ENCODE measurements around the gene TECPR1. TPM values are rescaled to one million over a fixed set of nuclear protein-coding genes. Genes with fewer than 3 reads are reported as not detected.

TECPR1 gene
- total and polyA plus RNA-seq, 2 donors (not counting 1 experiment from before 2014, with no cell fraction given), result 3.7 to 39.0 TPM

- peaks cover 8% of the 10 kb centered on the region for H3K36me3 ChIP-seq (ENCODE audit: control insufficient read depth, insufficient read depth, low read length)
- no peak overlapping the region for H3K4me3 ChIP-seq (replicated peaks in 1 of 4; ENCODE audit: control extremely low read depth in 1 of 4, insufficient read depth in 1 of 4, low read depth in 3 of 4, low read length in 4 of 4)
- H3K4me2 ChIP-seq (ENCODE audit: extremely low read depth, insufficient read depth, low read length), result no peak overlapping the region
- no peak overlapping the region for H2AFZ ChIP-seq (ENCODE audit: low read length)
- H4K20me1 ChIP-seq (ENCODE audit: control insufficient read depth, extremely low read depth, insufficient read depth, low read length), result no peaks in the 10 kb centered on the region
- H3K9ac ChIP-seq (ENCODE audit: insufficient read depth, low read length), result no peak overlapping the region
- DNase-seq (ENCODE audit: low read depth in 2 of 2), result no peak
- H3K9me3 ChIP-seq (ENCODE audit: control insufficient read depth, insufficient read depth, low read depth, low read length), result no peaks in the 10 kb centered on the region
- no peak for TF ChIP-seq EZH2 (IDR thresholded peaks at IDR 0.05; ENCODE audit: low read length, missing control alignments)
- no peaks in the 10 kb centered on the region for H3K27me3 ChIP-seq (ENCODE audit: control insufficient read depth, insufficient read depth, low read length)
- H3K79me2 ChIP-seq (ENCODE audit: control insufficient read depth, insufficient read depth, low read length), result no peaks in the 10 kb centered on the region
- H3K27ac ChIP-seq (ENCODE audit: insufficient read depth, low read length), result no peak overlapping the region
- no peaks in the 10 kb centered on the region for H3K4me1 ChIP-seq (ENCODE audit: control insufficient read depth, extremely low read depth, insufficient read depth, low read length)
Observed at GRCh38 chr7:98238076-98238475, 14.0 kb downstream of the TECPR1 start.

- no peak for DNase-seq (ENCODE audit: low read depth in 2 of 2)
- no peaks in the 10 kb centered on the region for H3K27me3 ChIP-seq (ENCODE audit: control insufficient read depth, insufficient read depth, low read length)
- no peak overlapping the region for H3K27ac ChIP-seq (ENCODE audit: insufficient read depth, low read length)
- no peak overlapping the region for H3K9ac ChIP-seq (ENCODE audit: insufficient read depth, low read length)
- no peaks in the 10 kb centered on the region for H3K79me2 ChIP-seq (ENCODE audit: control insufficient read depth, insufficient read depth, low read length)
- no peak for TF ChIP-seq EZH2 (IDR thresholded peaks at IDR 0.05; ENCODE audit: low read length, missing control alignments)
- no peak for TF ChIP-seq CTCF (conservative IDR thresholded peaks at IDR 0.05 in 1 of 2, IDR thresholded peaks at IDR 0.05 in 1 of 2; ENCODE audit: low read depth in 1 of 2, low read length in 2 of 2)
- no peak overlapping the region for H2AFZ ChIP-seq (ENCODE audit: low read length)
- H3K4me2 ChIP-seq (ENCODE audit: extremely low read depth, insufficient read depth, low read length), result no peak overlapping the region
- no peaks in the 10 kb centered on the region for H3K9me3 ChIP-seq (ENCODE audit: control insufficient read depth, insufficient read depth, low read depth, low read length)
- no peaks in the 10 kb centered on the region for H4K20me1 ChIP-seq (ENCODE audit: control insufficient read depth, extremely low read depth, insufficient read depth, low read length)
- peaks cover 8% of the 10 kb centered on the region for H3K36me3 ChIP-seq (ENCODE audit: control insufficient read depth, insufficient read depth, low read length)
- no peaks in the 10 kb centered on the region for H3K4me1 ChIP-seq (ENCODE audit: control insufficient read depth, extremely low read depth, insufficient read depth, low read length)
- H3K4me3 ChIP-seq (replicated peaks in 1 of 4; ENCODE audit: control extremely low read depth in 1 of 4, insufficient read depth in 1 of 4, low read depth in 3 of 4, low read length in 4 of 4), result no peak overlapping the region
Observed at GRCh38 chr7:98236355-98237185, 15.5 kb downstream of the TECPR1 start.

GRCh38 chr7:98235901-98236300 is 16.1 kb downstream of the TECPR1 start:
- Histone ChIP-seq H2AFZ (ENCODE audit: low read length) (no peak overlapping the region), H3K9me3 (ENCODE audit: control insufficient read depth, insufficient read depth, low read depth, low read length) (no peaks in the 10 kb centered on the region), H4K20me1 (ENCODE audit: control insufficient read depth, extremely low read depth, insufficient read depth, low read length) (no peaks in the 10 kb centered on the region), H3K79me2 (ENCODE audit: control insufficient read depth, insufficient read depth, low read length) (no peaks in the 10 kb centered on the region), H3K27ac (ENCODE audit: insufficient read depth, low read length) (no peak overlapping the region), H3K4me1 (ENCODE audit: control insufficient read depth, extremely low read depth, insufficient read depth, low read length) (no peaks in the 10 kb centered on the region), H3K27me3 (ENCODE audit: control insufficient read depth, insufficient read depth, low read length) (no peaks in the 10 kb centered on the region), H3K4me2 (ENCODE audit: extremely low read depth, insufficient read depth, low read length) (no peak overlapping the region), H3K9ac (ENCODE audit: insufficient read depth, low read length) (no peak overlapping the region), H3K36me3 (ENCODE audit: control insufficient read depth, insufficient read depth, low read length) (peaks cover 8% of the 10 kb centered on the region), H3K4me3 (replicated peaks in 1 of 4; ENCODE audit: control extremely low read depth in 1 of 4, insufficient read depth in 1 of 4, low read depth in 3 of 4, low read length in 4 of 4) (no peak overlapping the region)
- no peak for DNase-seq (ENCODE audit: low read depth in 2 of 2)
- no peak for TF ChIP-seq EZH2 (IDR thresholded peaks at IDR 0.05; ENCODE audit: low read length, missing control alignments)
- no peak for TF ChIP-seq CTCF (conservative IDR thresholded peaks at IDR 0.05 in 1 of 2, IDR thresholded peaks at IDR 0.05 in 1 of 2; ENCODE audit: low read depth in 1 of 2, low read length in 2 of 2)
